GM15510 (cell line): Measurements from ENCODE around the gene EGF.

Experiments
- POLR2A ChIP-seq: IDR thresholded peaks from 3 replicates; pipeline ENCODE4 v1.6.1; 2011; ENCODE audit warnings: borderline replicate concordance; ENCODE audit not compliant: insufficient read length; ENCODE audit errors: extremely low read depth

Gene EGF

GRCh38 chr4:109890076-109890475 is 22.6 kb upstream of the EGF start:
- no peak for TF ChIP-seq POLR2A

GRCh38 chr4:109902559-109903251 is 10.0 kb upstream of the EGF start:
- TF ChIP-seq POLR2A: no peak

GRCh38 chr4:109908731-109909130 is 4.0 kb upstream of the EGF start:
- TF ChIP-seq POLR2A: no peak

DNA sequence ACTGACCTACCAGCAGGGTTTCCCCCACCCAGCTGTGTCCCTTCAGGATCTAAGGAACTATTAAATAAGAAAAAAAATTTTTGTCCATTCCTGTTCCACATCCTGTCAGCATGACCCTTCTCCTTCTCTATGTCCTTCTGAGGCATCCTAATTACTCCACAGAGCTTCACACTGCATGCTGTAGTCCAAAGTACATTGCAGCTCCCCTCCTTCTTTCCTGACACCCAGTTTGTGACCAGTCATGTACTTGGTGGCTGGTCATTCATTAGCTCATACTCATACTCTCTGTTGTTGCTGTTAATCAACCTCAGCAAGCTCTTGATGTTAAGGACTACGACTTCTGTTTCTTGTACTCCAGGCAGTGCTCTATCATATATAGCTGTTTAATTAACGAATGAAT is 2.4 kb upstream of the EGF start:
- TF ChIP-seq POLR2A: no peak

DNA sequence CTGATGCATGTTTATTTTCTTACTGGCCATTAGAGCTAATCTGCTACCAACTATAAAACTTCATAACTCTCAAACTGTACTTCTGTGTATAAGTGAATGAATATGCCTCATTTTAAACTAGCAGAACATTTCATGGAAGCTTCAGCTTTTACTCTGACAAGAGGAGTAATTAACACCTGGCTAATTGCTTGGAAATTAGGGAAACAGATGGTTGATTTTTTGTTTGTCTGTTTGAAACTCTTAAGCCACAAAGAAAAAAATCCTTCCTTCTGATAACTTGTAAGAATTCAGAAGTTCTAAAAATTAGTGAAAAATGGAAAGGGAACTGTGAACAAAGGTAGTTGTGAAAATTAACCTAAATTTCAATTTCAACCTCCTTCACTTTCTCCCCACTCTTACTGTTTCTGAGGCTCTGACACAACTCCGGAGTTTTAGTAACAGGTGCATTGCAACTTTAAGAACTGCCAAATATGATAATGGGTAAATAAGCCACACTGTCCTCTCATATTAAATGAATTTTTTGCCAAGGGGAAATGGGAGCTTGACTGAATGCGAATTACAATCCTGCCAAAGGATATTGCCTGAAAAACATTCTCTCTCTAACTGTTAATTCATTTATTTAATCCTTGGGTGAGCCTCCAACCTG is 1.0 kb downstream of the EGF start:
- no peak for TF ChIP-seq POLR2A

DNA sequence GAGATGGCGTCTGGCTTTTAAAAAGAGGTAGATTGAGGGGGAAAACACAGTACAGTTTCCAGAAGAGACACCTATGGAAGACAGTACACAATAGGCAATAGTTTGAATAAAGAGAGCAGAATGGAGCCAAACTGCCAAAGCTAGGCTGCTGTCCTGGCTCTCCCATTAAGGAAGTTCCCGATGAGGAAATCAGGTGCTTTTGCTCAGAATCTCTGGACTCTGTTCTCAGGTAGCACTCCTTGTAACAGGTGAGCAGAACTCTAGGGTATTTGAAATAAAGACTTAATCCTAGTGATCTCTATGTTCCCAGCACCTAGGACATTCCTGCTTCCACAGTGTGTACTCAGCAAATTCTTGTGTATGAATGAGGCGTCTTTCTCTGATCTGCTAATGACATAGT is 1.6 kb downstream of the EGF start:
- no peak for TF ChIP-seq POLR2A

GRCh38 chr4:109915385-109916026 is 2.8 kb downstream of the EGF start:
- no peak for TF ChIP-seq POLR2A

DNA sequence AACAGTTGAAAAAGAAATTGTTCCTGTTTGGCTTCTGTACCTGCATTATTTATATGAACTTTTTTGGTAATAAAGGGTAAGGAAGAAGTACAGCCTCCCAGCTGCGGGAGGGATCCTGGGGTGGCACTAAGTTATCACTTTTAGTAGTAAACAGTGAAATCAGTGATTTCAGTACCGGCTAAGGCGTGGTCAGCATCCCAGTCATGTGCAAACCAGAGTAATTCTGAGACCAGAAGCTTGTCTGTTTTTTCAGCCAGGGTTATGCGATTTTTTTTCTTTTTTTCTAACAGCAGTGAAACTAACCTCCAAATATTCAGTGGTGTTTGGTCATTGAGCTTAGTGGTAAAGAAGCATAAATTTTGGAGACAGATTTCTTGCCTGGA is 3.3 kb downstream of the EGF start:
- TF ChIP-seq POLR2A: no peak

DNA sequence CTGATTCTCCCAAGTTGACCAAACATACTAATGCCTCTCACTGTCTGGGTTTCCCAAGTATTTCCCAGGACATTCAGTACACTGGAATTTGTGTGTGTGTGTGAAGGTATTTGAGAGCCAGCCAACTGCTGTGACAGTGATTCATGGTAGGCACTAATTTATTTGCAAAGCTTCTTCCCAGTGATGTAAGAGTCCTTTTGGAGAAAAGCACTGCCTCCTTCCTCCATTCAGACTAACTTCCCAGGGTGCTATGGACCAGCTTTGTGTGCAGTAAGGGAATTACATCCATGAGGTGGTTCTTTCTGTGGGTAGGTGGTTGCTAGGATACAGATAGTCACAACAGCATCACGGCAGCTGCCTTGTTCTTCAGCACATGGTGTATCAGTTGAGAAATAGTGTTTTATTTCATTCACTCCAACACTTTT is 8.7 kb downstream of the EGF start:
- no peak for TF ChIP-seq POLR2A

- TF ChIP-seq POLR2A: no peak
These were observed 12.7 kb downstream of the EGF start for GRCh38 chr4:109925396-109925795.

GRCh38 chr4:109928327-109929045 is 15.8 kb downstream of the EGF start:
- no peak for TF ChIP-seq POLR2A

GRCh38 chr4:109930464-109930863 is 17.8 kb downstream of the EGF start:
- no peak for TF ChIP-seq POLR2A

GRCh38 chr4:109930872-109931271 is 18.2 kb downstream of the EGF start:
- TF ChIP-seq POLR2A: no peak

DNA sequence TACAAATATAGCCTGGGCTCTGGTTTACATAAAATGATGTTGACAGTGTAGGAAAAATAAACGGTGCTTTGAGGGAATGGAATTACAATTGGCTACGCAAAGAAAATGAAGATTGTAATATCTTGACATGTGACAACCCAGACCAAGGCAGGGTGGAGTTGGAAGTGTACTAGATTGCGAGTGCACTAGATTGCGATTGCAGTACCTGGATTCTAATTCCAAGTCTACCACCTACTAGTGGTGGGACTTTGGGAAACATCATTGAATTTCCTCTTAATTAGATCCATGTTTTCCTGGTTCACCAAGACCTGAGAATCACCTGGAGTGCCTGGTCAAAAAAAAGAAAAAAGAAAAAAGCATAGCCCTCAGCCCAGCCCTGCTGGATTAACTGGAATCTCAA is 18.6 kb downstream of the EGF start:
- TF ChIP-seq POLR2A: no peak

GRCh38 chr4:109939190-109939589 is 26.5 kb downstream of the EGF start:
- no peak for TF ChIP-seq POLR2A
